WERI-Rb-1 (cell line): ENCODE measurements around the gene LRRC53.

Source experiments
- DNase-seq: peaks from one replicate; pipeline ENCODE4 v3.0.0-alpha.2; 2020
- H3K27ac ChIP-seq: fragments of 250-450 bp; sonication (Bioruptor Pico); 2 replicates; pipeline ENCODE4 v1.5.1; 2020; ENCODE audit warnings: mild to moderate bottlenecking, moderate library complexity
- H3K27me3 ChIP-seq: fragments of 250-450 bp; sonication (Bioruptor Pico); 2 replicates; pipeline ENCODE4 v1.5.1; 2021; ENCODE audit warnings: mild to moderate bottlenecking, low read depth, moderate library complexity; ENCODE audit not compliant: insufficient read depth, severe bottlenecking
- H3K36me3 ChIP-seq: fragments of 250-450 bp; sonication (Bioruptor Pico); 2 replicates; pipeline ENCODE4 v1.5.1; 2020; ENCODE audit warnings: mild to moderate bottlenecking, moderate library complexity
- H3K4me3 ChIP-seq: 2 replicates; pipeline ENCODE4 v1.5.1; 2011; ENCODE audit warnings: low read depth, mild to moderate bottlenecking, control low read depth, low read length
- H3K9me3 ChIP-seq: fragments of 250-450 bp; sonication (Bioruptor Pico); 2 replicates; pipeline ENCODE4 v1.5.1; 2021; ENCODE audit warnings: mild to moderate bottlenecking, moderate library complexity; ENCODE audit not compliant: severe bottlenecking
- TF ChIP-seq, protein P1 (sequence below): IDR thresholded peaks from 2 replicates; pipeline ENCODE4 v1.5.1; 2011; ENCODE audit warnings: low read depth, mild to moderate bottlenecking, control low read depth, inconsistent platforms, low read length

Gene LRRC53

DNA sequence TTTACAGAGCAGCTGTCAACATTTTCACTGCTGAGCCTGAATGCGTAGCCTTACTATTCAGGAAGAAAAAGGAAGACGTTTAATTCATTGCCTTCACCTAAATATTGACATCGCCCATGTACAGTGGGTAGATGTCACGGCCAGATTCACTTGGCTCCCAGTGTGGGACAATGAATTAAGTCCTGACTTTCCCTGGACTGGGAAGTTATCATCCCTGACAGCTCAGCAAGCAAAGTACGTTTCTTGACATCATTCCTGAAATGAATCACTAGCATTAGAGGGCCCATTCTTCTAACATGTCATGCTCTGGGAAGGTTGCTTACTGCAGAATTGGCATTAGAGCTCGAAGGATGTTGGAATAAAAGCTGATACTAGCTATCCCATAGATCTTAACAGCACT, 37.8 kb downstream of the LRRC53 start:
- no peaks in the 10 kb centered on the region for H3K36me3 ChIP-seq
- no peak overlapping the region for H3K4me3 ChIP-seq
- DNase-seq: no peak
- no peak overlapping the region for H3K27ac ChIP-seq
- no peaks in the 10 kb centered on the region for H3K9me3 ChIP-seq
- TF ChIP-seq, protein P1, sequence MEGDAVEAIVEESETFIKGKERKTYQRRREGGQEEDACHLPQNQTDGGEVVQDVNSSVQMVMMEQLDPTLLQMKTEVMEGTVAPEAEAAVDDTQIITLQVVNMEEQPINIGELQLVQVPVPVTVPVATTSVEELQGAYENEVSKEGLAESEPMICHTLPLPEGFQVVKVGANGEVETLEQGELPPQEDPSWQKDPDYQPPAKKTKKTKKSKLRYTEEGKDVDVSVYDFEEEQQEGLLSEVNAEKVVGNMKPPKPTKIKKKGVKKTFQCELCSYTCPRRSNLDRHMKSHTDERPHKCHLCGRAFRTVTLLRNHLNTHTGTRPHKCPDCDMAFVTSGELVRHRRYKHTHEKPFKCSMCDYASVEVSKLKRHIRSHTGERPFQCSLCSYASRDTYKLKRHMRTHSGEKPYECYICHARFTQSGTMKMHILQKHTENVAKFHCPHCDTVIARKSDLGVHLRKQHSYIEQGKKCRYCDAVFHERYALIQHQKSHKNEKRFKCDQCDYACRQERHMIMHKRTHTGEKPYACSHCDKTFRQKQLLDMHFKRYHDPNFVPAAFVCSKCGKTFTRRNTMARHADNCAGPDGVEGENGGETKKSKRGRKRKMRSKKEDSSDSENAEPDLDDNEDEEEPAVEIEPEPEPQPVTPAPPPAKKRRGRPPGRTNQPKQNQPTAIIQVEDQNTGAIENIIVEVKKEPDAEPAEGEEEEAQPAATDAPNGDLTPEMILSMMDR: no peak
- no peaks in the 10 kb centered on the region for H3K27me3 ChIP-seq

DNA sequence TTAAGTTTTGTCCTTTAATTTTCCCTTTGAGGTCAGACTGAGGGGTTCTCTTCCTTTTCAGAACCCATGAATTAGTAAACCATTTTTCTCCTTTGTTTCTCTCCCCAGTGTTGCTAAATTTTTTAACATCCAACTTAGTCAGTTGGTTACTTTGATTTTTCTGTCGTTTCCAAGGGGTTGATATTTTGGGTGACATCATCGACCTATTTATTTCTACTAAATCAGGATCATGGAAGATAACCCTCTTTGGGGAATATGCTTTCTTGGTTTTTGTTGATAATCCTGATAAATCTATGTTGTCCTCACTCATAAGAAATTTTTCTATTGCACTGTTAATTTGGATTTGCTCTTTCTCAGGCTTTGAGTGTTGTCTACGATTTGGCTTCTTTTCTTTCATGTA, 40.9 kb downstream of the LRRC53 start:
- Histone ChIP-seq H3K9me3 (no peaks in the 10 kb centered on the region), H3K4me3 (no peak overlapping the region), H3K36me3 (no peaks in the 10 kb centered on the region), H3K27ac (no peak overlapping the region), H3K27me3 (no peaks in the 10 kb centered on the region)
- DNase-seq: no peak
- TF ChIP-seq, protein P1: no peak

DNA sequence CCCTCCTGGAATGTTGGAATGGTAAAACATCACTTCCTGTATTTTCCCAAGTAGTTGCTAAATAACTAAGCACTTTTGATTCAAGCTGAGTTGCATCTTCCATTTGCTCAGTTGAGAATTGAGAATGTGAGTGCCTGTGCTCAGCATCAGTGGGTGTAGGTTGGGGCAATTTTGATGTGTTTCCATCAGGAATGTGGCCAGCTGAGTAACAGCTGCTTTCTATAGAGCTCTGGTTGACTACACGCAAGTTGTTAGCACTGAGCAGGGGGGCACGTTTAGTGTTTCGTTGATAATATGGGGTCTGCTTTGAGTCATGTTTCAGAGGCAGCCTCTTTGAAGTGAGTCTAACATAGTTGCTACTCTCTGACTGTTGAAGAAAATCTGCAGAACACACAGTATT, 41.5 kb downstream of the LRRC53 start:
- Histone ChIP-seq H3K27ac (no peak overlapping the region), H3K36me3 (no peaks in the 10 kb centered on the region), H3K4me3 (no peak overlapping the region), H3K27me3 (no peaks in the 10 kb centered on the region), H3K9me3 (peaks cover under 1% of the 10 kb centered on the region)
- TF ChIP-seq, protein P1: no peak
- no peak for DNase-seq

DNA sequence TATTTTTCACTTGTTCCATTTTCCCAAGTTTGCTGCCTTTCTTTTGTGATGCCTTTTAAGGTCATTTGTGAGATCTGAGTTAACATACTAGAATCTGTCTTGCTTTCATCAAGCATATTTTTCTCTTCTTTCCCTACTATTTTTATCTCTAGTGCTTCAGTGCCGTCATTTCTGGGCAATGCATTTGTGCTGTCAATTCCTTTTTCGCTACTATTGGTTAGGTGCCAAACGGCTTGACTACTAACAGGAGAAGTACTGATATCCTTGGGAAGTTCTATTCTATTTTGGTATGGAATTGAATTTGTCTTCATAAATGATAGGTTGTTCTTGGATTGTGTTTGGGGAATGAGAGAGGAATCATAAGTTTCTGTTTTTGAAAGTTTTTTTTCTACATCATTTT, 42.2 kb downstream of the LRRC53 start:
- DNase-seq: no peak
- Histone ChIP-seq H3K9me3 (peaks cover 6% of the 10 kb centered on the region), H3K27me3 (no peaks in the 10 kb centered on the region), H3K4me3 (no peak overlapping the region), H3K27ac (no peak overlapping the region), H3K36me3 (no peaks in the 10 kb centered on the region)
- TF ChIP-seq, protein P1: no peak

DNA sequence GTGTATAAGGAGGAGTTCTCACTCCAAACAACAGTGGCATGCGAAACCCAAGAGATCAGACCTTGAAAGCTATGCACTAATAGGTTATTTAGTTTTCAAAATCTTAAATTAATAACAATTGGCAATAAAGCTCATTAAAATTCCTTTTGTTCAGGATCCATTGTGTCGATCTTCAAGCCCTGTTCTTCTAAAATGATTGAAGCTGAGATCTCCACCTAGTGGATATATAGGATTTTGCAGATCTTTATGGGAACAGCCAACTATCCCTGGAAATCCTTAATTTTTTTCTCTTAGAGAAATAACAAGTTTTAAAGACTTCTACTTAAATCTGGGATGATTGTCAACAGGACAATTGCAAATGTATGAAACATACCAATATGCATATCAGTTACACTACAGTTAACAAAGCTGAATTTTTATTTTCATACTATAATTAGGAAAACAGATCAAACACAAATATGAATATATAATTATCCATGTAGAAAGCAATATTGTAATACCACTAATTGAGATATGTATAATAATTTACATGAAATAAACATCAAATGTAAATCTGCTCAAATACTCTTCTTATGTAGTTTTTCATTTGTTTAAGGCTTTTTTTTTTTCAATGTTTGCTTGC, 43.3 kb downstream of the LRRC53 start:
- TF ChIP-seq, protein P1: no peak
- H3K9me3 ChIP-seq: peaks cover 6% of the 10 kb centered on the region
- no peak overlapping the region for H3K4me3 ChIP-seq
- no peaks in the 10 kb centered on the region for H3K27me3 ChIP-seq
- no peaks in the 10 kb centered on the region for H3K36me3 ChIP-seq
- H3K27ac ChIP-seq: no peak overlapping the region; the same call in 1 of the 2 replicates
- no peak for DNase-seq

DNA sequence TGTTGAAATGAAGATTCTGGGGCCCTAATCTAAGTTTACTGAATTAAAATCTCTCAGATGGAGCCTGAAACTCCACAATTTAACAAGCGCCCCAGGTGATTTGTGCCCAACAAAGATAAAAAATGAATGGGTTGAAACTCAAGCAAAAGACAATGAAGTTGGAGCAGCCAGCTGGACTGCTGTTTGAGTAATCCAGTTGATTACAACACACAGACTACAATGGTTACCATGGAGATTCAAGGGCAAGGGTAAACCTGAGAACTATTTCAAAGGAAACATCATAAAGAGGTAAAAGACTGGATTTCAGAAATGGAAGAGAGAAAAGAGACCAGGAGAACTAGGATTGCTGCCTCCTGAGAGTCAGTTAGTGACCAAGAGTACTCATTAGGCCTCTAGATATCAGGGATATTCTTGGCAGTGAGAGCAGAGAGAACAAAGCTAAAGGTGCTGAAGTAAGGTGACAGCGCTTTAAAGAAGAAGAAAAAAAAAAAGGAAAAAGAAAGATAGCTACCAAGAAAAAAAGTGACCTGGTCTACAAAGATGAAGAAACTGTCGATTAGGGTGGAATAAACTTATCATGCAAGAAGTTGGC, 44.5 kb downstream of the LRRC53 start:
- H3K4me3 ChIP-seq: no peak overlapping the region
- peak overlapping the region; percentile 23; the same call in 1 of the 2 replicates for H3K27ac ChIP-seq
- no peaks in the 10 kb centered on the region for H3K27me3 ChIP-seq
- peaks cover 6% of the 10 kb centered on the region for H3K9me3 ChIP-seq
- DNase-seq: no peak
- H3K36me3 ChIP-seq: no peaks in the 10 kb centered on the region
- TF ChIP-seq, protein P1: no peak
